ENCODE measurements around the gene XYLT2.

- TF ChIP-seq BRCA1 (CRISPR knock-in tag; IDR thresholded peaks at IDR 0.05) = no peak
- no peak for TF ChIP-seq PRDM10 (CRISPR knock-in tag; IDR thresholded peaks at IDR 0.05; ENCODE audit: low read depth)
- no peak for TF ChIP-seq SUZ12 (IDR thresholded peaks at IDR 0.05; ENCODE audit: low read depth, low read length)
- no peak for TF ChIP-seq NFKB2 (CRISPR knock-in tag; IDR thresholded peaks at IDR 0.05; ENCODE audit: borderline replicate concordance)
- TF ChIP-seq CTCF (CRISPR knock-in tag; IDR thresholded peaks at IDR 0.05) = no peak
- TF ChIP-seq ZNF773 (CRISPR knock-in tag; IDR thresholded peaks at IDR 0.05; ENCODE audit: borderline replicate concordance) = no peak
- TF ChIP-seq ZNF687 (CRISPR knock-in tag; IDR thresholded peaks at IDR 0.05) = no peak
These were observed 20.0 kb upstream of the XYLT2 start for GRCh38 chr17:50325906-50326305.

All from HepG2 (cell line).